ENCODE measurements around the gene PLCXD1.
"Not testable (repeated sequence)": the region's sequence is repeated elsewhere in the genome, so short reads cannot be mapped to it uniquely, and the experiment has no call there.

PLCXD1 gene

DNA sequence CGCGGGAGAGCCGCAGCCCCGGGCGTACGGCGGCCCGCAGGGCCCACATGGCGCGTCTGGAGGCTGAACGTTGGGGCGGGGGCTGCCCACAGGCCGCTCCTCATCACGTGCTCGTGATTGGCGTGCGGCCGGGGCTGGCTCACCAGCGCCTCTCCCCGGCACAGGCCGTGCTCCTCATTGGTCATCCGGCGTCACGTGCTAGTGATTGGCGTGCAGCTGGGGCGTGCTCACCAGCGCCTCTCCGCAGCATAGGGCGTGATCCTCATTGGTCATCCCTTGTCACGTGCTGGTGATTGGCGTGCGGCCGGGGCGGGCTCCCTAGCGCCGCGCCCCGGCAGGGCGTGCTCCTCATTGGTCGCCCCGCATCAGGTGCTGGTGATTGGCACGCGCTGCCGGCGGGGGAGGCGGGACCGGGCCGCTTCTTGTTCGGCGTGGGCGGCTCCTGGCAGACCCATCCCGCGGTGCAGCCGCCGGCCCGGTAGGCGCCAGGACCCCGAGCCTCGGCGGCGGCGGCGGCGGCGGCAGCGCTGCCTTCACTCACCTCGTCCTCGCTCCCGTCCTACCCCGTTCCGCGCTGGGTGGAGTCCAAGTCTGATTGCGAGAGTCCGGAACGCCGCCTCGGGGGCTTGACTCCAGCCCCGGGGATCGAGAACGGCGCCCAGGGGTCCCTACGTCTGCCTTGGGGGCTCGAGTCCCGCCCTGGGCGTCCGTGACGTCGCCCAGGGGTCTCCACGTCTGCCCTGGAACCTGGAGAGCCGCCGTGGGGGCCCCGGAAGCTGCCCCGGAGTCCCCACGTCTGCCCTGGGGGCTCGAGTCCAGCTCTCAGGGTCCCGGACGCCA lies 37.8 kb downstream of the PLCXD1 start, which contains the start of gene GTPBP6:
GTPBP6 (minus strand) TSS at position 58 of the 840 bp plus-strand sequence; CDS start at position 49, 9 bp downstream.
- DNase-seq, result no peak

DNA sequence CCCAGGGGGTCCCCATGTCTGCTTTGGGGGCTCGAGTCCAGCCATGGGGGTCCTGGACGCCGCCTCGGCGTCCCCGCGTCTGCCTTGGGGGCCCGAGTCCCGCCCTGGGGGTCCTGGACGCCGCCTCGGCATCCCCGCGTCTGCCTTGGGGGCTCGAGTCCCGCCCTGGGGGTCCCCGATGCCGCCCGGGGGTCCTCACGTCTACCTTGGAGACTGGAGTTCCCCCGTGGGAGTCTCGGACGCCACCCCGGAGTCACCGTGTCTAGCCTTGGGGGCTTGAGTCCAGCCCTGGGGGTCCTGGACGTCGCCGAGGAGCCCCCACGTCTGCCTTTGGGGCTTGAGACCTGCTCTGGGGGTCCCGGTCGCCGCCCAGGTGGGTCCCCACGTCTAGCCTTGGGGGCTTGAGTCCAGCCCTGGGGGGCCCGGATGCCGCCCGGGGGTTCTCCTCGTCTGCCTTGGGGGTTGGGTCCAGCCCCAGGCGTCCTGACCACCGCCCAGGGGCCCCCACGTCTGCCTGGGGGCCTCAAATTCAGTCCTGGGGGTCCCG lies 38.5 kb downstream of the PLCXD1 start:
- no peak for DNase-seq

DNA sequence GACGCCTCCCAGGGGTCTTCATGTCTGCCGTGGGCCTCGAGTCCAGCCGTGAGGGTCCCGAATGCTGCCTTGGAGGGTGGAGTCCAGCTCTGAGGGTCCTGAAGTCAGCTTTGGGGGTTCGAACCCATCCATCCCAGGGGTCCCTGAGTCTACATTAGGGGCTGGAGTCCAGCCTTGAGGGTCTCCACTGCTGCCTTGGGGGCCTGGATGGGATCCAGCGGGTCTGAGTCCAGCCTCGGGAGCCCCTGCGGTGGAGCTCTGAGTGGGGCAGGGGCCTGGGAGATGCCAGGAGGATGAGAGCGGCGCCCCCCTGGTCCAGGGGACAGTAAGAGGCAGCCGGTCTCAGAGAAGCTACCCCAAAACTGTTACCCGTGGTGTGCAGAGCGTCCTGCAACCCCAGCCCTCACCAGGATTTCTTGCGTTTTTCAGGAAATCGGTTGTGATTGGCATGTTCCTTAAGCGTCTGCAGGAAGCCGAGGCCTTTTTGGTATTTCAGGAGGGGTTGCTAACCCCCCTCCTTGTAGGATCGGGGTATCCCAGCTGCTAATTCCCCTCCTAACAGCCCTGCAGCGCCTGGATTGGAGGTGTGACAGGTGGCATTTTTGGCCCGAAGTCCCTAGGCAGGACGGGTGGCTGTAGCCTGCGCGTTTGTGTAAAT lies 39.1 kb downstream of the PLCXD1 start:
- DNase-seq, result no peak

DNA sequence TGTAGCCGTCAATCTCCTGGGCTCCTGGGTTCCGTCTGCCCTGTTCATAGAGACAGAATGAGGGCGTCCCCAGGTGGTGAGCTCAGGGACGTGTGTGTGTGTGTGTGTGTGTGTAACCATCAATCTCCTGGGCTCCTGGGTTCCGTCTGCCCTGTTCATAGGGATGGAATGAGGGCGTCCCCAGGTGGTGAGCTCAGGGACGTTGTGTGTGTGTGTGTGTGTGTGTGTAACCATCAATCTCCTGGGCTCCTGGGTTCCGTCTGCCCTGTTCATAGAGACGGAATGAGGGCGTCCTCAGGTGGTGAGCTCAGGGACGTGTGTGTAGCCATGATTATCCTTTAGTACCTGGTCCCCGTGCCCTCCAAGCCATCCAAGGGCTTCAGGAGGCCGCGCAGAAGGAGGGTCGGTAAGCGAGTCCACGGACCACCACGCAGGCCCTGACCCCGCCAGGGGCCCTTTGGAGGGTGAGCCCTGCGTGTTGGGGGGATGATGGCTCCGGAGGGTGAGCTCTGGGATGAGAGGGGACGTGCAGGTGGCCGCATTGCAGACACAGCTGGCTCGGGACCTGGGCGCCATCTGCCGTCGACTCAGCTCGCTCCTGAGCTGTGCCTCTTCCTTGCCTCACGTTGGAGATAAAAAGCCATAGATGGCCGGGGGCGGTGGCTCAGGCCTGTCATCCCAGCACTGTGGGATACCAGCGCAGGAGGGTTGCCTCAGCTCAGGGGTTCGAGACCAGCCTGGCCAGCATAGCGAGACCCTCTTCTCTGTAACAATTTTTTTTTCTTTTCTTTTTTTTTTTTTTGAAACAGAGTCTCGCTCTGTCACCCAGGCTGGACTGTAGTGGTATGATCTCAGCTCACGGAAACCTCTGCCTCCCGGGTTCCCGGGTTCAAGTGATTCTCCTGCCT lies 42.8 kb downstream of the PLCXD1 start:
- no peak for DNase-seq

DNA sequence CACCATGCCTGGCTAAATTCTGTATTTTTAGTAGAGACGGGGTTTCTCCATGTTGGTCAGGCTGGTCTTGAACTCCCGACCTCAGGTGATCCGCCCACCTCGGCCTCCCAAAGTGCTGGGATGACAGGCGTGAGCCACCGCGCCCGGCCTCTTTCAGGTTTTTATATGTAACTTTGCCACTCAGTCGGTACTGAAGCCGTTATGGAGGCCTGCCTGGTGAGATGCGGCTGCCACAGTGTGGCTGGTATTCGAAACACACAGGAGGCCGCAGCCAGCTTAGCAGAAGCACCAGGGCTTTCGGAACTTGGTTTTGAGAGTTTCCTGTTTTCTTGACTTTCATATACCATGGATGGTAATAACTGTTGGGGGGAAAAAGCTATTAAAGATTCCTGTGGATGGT lies 43.5 kb downstream of the PLCXD1 start:
- not testable (repeated sequence) for DNase-seq

DNA sequence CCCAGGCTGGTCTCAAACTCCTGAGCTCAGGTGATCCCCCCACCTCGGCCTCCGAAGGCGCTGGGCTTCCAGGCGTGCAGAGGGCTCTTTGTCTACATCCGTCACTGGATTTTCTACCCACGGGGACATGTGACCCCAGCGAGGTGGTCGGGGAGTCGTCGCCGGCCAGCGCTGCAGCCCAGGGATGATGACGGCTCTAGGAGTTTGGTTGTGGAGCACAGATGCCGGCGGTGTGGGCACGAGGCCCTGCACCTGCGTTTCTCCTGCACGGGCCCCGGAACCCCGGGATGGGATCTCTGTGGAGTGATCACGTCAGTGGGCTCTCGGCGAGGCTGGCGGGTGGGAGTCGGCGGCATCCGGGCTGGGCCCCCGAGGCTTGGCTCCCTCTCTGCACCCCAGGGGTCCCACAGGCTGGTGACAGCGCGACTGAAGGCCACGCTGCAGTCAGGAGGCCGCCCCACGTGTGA lies 46.5 kb downstream of the PLCXD1 start:
- DNase-seq, result no peak

DNA sequence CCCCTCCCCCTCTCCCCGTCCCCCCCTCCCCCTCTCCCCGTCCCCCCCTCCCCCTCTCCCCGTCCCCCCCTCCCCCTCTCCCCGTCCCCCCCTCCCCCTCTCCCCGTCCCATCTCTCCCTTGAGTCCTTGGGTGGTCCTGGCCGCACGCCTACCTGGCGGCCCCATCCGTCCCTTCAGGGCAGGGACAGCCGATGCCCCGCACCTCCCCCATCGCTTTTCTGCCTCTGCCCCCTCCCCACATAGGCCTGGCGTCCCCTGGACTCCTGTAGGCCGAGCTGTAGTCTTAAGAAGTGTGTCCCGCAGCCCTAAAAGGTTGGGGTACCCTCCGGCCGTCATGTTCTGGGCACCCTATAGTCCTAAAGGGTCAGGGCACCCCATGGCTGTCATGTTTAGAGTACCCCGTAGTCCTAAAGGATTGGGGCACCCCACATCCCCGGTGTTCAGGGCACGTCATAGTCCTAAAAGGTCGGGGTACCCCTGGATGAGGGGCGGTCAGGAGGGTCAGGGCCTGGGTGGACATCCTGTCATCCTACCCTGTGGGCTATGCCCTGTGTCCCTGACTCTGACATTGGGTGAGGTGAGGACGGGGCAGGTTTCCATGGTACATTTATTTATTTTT lies 48.2 kb downstream of the PLCXD1 start:
- DNase-seq, result no peak

DNA sequence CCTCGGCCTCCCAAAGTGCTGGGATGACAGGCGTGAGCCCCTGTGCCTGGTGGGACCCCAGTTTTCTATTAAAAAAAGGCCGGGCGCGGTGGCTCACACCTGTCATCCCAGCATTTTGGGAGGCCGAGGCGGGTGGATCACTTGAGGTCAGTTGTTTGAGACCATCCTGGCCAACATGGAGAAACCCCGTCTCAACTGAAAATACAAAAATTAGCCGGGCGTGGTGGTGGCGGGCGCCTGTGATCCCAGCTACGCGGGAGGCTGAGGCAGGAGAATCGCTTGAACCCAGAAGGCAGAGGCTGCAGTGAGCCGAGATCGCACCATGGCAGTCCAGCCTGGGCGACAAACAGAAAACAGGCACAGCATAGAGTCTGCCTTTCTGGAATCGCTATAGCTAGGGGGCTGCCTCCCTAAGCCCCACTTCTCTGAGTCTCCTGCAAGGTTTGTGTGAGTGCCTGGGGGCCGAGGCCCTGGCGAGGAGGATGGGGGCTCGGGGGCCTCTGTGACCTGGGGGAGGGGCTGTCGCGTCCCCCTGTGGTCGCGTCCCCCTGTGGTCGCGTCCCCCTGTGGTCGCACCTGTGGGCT lies 49.1 kb downstream of the PLCXD1 start:
- DNase-seq, result not testable (repeated sequence)

DNA sequence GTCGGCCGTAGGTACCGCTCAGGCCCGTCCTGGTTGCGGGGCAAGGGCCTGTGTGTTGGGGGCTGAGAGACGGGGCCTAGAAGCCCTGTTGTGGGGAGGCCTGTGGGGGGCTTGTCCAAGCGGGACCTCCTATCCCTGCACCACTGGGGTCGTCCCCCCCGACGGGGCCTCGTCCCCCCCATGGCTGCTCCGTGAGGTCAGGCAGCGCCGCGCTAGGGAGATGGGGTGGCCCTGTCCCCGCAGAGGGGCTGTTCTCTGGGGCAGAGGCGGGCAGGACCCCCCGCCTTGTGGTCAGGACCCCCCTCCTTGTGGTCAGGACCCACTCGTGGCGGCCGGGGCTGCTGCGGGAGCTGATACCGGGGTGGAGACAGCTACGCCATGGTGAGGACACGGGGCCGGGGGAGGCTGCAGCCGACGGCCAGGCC lies 49.6 kb downstream of the PLCXD1 start:
- no peak for DNase-seq

DNA sequence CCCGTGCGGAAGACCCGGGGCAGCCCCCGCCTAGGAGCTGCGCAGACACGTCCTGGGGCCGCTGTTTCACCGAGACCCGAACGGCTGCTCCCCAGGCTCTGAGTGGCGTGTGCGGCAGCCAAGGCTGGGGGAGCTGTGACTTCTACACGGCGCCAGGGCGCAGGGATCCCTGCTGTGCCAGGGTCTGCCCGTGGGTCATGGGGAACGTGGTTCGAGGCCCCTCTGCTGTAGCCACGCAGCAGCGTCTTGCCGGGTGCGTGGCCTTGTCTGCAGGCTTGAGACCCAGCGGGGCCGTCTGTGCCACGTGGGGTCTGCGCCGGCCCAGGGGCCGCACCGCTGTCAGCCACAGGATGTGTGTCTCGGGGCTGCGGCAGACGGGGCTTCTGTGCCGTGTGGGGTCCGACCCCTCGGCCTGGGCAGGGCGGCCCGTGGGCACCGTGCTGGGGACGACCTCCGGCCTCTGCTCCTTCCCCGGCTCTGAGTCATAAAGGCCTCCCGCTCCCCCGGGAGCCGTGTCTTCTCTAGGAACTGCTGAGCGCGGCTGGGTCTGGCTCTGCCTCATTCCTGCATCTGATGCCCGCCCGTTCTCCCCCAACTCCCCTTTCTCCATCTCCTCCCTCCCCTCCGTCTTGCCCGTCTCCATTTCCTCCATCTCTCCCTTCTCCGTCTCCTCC lies 50.1 kb downstream of the PLCXD1 start:
- no peak for DNase-seq

DNA sequence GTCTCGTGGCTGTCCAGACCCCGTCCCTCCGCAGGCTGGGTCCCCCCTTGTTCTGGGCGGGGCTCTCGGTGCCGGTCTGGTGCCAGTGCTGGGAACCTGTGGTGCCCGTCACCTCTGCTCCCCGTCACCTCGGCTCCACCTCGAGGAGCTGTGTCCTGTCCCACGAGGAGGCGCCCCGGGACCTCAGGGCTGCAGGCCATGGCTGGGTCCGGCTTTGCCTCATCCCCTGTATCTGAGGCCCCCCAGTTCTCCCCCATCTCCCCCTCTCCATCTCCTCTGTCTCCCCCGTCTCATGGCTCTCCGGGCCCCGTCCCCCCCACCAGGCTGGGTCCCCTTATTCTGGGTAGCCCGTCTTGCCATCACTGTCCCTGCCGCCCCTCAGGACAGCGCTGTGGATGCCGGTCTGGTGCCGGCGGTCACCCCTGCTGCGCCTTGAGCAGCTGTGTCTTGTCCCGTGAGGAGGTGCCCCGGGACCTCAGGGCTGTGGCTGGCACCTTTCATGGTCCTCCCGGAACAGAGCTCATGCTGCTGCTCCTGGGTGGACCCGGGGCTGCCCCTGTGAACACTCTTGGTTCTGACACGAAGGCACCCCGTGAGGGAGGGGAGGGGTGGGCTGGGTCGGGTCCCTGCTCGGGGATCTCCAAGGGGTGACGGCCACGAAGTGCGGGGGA lies 50.8 kb downstream of the PLCXD1 start:
- no peak for DNase-seq

DNA sequence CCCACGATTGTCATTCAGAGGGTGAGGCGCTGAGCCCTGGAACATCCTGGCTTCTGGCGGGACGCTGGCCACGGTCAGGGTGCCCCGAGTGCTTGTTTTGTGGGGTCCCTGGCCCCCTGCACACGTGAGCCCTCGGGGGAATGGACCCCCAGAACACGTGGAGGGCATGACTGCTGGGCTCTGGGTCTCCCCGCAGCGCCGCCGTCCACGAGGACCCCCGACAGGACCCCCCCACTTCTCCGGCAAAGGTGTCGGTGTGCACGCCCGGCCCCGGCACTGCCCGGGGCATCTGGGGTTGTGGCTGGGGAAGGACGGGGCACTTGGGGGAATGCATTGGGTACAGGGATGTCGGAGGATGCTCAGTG lies 51.3 kb downstream of the PLCXD1 start:
- no peak for DNase-seq

DNA sequence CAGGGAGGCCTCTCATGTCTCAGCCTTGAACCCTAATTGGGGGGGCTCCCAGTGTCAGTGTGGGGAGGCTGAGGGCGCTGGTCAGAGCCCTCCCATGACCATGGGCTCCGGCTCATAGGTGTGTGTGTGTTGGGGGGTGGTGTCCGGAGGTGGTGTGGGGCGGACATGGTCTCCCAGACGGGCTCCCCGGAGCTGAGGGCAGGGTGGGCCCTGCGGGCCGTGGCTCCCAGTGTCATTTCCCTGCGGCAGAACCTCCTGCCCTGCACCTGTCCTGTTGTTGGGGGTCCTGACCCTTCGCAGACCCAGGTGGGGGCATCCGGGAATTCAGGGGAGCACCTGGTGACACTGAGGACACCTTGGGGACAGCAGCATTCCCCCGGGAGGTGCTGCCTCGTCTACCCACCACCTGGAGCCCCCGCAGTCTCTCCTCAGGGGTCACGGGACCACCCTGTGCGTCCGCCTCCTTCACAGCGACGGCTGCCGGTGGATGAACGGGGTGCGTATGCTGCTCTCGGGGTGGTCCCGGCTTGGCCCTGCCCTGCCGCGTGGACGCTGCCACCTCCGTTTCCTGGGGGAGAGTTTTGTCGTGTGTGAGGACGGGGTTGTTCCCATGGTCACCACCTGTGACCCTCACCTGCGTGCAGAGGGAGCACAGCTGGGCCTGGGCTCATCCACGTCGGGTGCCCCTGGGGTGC lies 51.9 kb downstream of the PLCXD1 start:
- no peak for DNase-seq

DNA sequence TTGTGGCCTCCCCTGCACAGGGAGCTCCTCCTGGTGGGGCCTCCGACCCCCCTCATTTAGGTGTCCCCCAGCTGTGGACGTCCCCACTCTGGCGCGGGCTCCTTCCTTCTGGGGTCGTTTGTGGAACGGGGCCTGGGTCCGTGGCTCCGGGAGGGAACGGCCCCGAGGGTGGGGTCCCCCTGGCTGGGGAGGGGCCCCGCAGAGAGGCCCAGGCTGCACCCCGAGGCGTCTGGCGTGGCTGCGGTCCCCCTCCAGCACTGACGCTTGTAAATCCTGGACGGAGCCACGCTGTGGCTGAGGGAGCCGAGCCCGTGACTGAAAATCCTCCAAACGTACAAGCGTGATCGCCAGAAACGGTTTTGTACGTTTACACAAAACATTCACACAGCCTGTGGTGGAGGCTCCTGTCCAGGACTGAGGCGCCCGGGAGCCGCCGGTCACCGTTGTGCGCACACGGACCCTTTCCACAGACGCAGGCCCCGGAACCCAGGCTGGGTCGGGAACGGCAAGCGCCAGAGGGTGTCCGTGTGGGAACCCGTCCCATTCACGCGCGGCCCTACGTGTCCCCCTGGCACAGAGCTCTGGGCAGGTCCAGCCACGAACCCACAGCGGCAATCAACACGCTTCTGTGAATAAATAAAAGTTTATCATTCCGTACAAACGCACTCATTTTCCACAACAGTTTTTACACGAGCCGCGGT lies 52.6 kb downstream of the PLCXD1 start:
- no peak for DNase-seq

DNA sequence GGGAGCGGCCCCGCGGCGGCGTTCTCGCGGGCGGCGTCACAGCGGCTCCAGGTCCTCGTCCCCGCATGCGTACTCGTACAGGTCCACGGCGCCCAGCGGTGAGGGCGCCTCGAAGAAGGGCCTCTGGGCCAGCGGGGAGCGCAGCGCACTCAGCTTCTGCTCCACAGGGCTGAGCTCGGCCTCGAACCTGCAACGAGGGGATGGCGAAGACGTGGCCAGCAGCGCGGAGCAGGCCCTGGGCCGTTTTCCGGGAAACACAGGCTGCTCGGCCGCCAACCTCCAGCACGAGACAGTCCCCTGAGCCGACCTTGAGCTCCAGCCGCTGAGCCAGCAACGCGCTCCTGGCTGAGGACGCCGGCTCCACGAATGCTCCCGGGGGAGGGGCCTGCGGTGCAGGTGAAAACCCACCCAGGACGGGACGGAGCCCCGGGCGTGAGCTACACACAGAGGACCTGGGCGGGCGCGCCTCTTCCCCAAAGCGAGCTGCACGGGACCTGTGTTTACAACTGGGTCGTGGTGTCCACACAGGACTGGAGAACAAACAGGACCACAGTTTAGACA lies 53.2 kb downstream of the PLCXD1 start:
- DNase-seq, result no peak

DNA sequence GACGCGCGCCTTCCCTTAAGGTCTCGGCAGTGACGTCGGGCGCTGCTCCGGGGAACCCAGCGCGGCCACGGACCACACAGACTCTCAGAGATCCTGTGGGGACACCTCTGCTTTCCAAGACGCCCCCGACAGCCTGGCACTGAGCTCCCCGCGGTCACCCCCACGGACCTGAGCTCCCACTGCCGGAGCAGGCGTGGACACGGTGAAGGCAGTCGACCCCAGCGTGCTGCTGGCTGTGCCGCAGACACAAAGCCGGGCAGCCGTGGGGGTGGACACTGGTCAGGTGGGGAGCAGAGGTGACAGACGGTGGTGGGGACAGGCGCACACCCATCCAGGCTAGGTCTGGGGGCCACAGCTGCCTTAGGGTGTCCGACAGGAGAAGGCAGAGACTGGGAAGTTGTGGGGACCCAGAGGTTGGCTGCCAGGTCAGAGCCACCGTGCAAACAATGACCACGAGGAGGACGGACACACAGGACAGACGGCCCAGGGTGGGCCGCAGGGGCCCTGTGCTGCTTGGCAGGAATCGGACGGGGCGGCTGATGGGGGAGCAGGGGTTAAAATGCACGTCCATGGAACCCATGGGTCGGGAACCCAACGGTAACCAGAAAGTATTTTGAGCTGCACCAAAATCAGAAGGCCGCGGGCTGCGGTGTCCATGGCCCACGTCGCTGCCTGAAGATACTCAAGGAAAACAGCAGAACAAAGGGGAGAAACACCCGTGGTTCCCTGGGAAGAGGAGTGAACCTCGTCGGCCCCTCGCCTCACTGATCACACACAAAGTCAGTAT lies 54.0 kb downstream of the PLCXD1 start:
- no peak for DNase-seq

DNA sequence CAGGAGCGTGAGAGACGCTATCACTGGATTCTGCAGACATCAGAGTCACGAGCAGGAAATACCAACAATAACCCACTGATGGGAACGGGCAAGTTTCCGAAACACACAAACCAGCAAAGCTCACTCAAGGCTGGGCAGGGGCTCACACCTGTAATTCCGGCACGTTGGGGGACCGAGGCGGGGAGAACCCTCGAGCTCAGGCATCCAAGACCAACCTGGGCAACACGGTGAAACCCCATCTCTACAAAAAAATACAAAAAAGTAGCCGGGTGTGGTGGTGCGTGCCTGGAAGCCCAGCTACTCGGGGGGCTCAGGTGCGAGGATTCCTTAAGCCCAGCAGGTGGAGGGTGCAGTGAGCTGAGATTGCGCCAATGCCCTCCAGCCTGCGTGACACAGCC lies 54.6 kb downstream of the PLCXD1 start:
- no peak for DNase-seq

DNA sequence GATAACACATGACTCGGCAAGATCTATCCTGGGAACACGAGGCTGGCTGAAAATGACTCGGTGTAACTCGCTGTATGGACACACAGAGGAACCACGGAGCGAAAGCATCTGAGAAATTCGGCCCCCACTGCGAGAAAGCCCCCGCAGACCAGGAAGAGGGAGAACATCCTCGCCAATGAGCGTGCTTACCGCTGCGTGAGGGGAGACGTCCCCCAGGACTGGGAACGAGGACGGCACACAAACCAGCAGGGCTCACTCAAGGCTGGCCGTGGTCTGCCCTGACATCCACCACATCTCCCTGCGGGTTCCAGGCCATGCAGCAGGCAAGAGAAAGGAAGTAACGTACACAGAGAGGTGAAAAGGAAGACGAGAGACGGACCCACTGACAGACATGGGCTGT lies 55.0 kb downstream of the PLCXD1 start:
- DNase-seq, result no peak
